DOHH2 (cell line): ENCODE data around the gene CLEC10A.
"Not testable (repeated sequence)": the region's sequence is repeated elsewhere in the genome, so short reads cannot be mapped to it uniquely, and the experiment has no call there.

Experiments used
- H3F3A ChIP-seq: fragments of 200-600 bp; sonication (generic), shearing (Covaris generic); 2 replicates; pipeline ENCODE4 v1.6.0; 2016; ENCODE audit warnings: antibody characterized with exemption, mild to moderate bottlenecking; ENCODE audit not compliant: control insufficient read depth, insufficient read depth
- H3K27ac ChIP-seq: fragments of 200-600 bp; sonication (generic); 2 replicates; pipeline ENCODE4 v1.5.1; 2014; ENCODE audit warnings: low read depth, mild to moderate bottlenecking, low read length, moderate library complexity
- H3K27me3 ChIP-seq: fragments of 200-600 bp; sonication (generic); 2 replicates; pipeline ENCODE4 v1.6.1; 2014; ENCODE audit warnings: mild to moderate bottlenecking, low read length, mixed read lengths; ENCODE audit not compliant: control insufficient read depth
- H3K36me3 ChIP-seq: fragments of 200-600 bp; sonication (generic); 2 replicates; pipeline ENCODE4 v1.6.1; 2014; ENCODE audit warnings: mild to moderate bottlenecking, low read length, moderate library complexity, mixed read lengths; ENCODE audit not compliant: control insufficient read depth
- H3K4me1 ChIP-seq: fragments of 200-600 bp; sonication (generic); 2 replicates; pipeline ENCODE4 v1.6.1; 2014; ENCODE audit warnings: mild to moderate bottlenecking, low read length, mixed read lengths; ENCODE audit not compliant: control insufficient read depth
- H3K4me2 ChIP-seq: fragments of 200-600 bp; sonication (generic); 2 replicates; pipeline ENCODE4 v1.6.0; 2014; ENCODE audit warnings: mild to moderate bottlenecking, low read length, moderate library complexity
- H3K4me3 ChIP-seq: fragments of 200-600 bp; sonication (generic); 2 replicates; pipeline ENCODE4 v1.5.1; 2014; ENCODE audit warnings: mild to moderate bottlenecking, low read length, mixed read lengths
- H3K79me2 ChIP-seq: fragments of 200-600 bp; sonication (generic); 2 replicates; pipeline ENCODE4 v1.6.1; 2014; ENCODE audit warnings: mild to moderate bottlenecking, low read length, mixed read lengths; ENCODE audit not compliant: control insufficient read depth
- H3K9me2 ChIP-seq: fragments of 200-600 bp; sonication (generic); replicated peaks from 2 replicates; pipeline ENCODE4 v1.6.1; 2014; ENCODE audit warnings: mild to moderate bottlenecking, low read length, mixed read lengths; ENCODE audit not compliant: control insufficient read depth
- H3K9me3 ChIP-seq: fragments of 200-600 bp; sonication (generic); 2 replicates; pipeline ENCODE4 v1.6.1; 2014; ENCODE audit warnings: antibody characterized with exemption, low read length, mixed read lengths; ENCODE audit not compliant: control insufficient read depth, insufficient read depth
- H4K20me1 ChIP-seq: fragments of 200-600 bp; sonication (generic); 2 replicates; pipeline ENCODE4 v1.6.0; 2014; ENCODE audit warnings: low read depth, mild to moderate bottlenecking, antibody characterized with exemption, low read length, moderate library complexity; ENCODE audit not compliant: control insufficient read depth, insufficient read depth
- CTCF ChIP-seq: fragments of 200-600 bp; sonication (generic); IDR thresholded peaks from one replicate; pipeline ENCODE4 v1.5.1; 2014; ENCODE audit warnings: antibody characterized with exemption, mild to moderate bottlenecking, low read depth, low read length; ENCODE audit not compliant: poor library complexity, severe bottlenecking
- EZH2phosphoT487 ChIP-seq: fragments of 200-600 bp; sonication (generic); IDR thresholded peaks from 2 replicates; pipeline ENCODE4 v1.6.1; 2017; ENCODE audit warnings: borderline replicate concordance, mild to moderate bottlenecking, antibody characterized with exemption, low read length, moderate library complexity, mixed read lengths

The CLEC10A gene

GRCh38 chr17:7107012-7107754 is 27.1 kb upstream of the CLEC10A start:
- Histone ChIP-seq H3K9me2 (no peaks in the 10 kb centered on the region), H3K9me3 (no peaks in the 10 kb centered on the region), H4K20me1 (no peaks in the 10 kb centered on the region), H3K27ac (no peak overlapping the region), H3K79me2 (no peaks in the 10 kb centered on the region), H3F3A (no peaks in the 10 kb centered on the region), H3K4me3 (no peak overlapping the region), H3K4me2 (no peak overlapping the region), H3K27me3 (no peaks in the 10 kb centered on the region), H3K4me1 (no peaks in the 10 kb centered on the region), H3K36me3 (no peaks in the 10 kb centered on the region)
- TF ChIP-seq EZH2phosphoT487: no peak
- TF ChIP-seq CTCF: no peak

GRCh38 chr17:7102421-7102820 is 22.4 kb upstream of the CLEC10A start:
- no peak overlapping the region for H3K4me3 ChIP-seq

GRCh38 chr17:7101531-7101930 is 21.5 kb upstream of the CLEC10A start:
- H3K36me3 ChIP-seq: no peaks in the 10 kb centered on the region
- H4K20me1 ChIP-seq: no peaks in the 10 kb centered on the region
- no peaks in the 10 kb centered on the region for H3K9me3 ChIP-seq
- no peak overlapping the region for H3K27ac ChIP-seq
- no peaks in the 10 kb centered on the region for H3K9me2 ChIP-seq
- H3K4me1 ChIP-seq: no peaks in the 10 kb centered on the region
- H3K4me3 ChIP-seq: no peak overlapping the region
- H3K27me3 ChIP-seq: no peaks in the 10 kb centered on the region
- no peak overlapping the region for H3K4me2 ChIP-seq
- no peaks in the 10 kb centered on the region for H3F3A ChIP-seq
- TF ChIP-seq CTCF (no peak), EZH2phosphoT487 (no peak)
- H3K79me2 ChIP-seq: no peaks in the 10 kb centered on the region

More at GRCh38 chr17:7102421-7102820, 22.4 kb upstream of the CLEC10A start:
- Histone ChIP-seq H3K9me3 (no peaks in the 10 kb centered on the region), H3K36me3 (no peaks in the 10 kb centered on the region), H3K27ac (no peak overlapping the region), H3K9me2 (no peaks in the 10 kb centered on the region), H3K4me2 (no peak overlapping the region), H3F3A (no peaks in the 10 kb centered on the region), H3K27me3 (no peaks in the 10 kb centered on the region), H3K79me2 (no peaks in the 10 kb centered on the region), H3K4me1 (no peaks in the 10 kb centered on the region), H4K20me1 (no peaks in the 10 kb centered on the region)
- TF ChIP-seq EZH2phosphoT487: no peak
- TF ChIP-seq CTCF: no peak

- H3K27me3 ChIP-seq, H3K27ac ChIP-seq, H3K9me2 ChIP-seq, H3K36me3 ChIP-seq, H3F3A ChIP-seq, H3K4me2 ChIP-seq, H3K79me2 ChIP-seq, H3K9me3 ChIP-seq, H4K20me1 ChIP-seq, H3K4me3 ChIP-seq, H3K4me1 ChIP-seq: not testable (repeated sequence)
Observed at GRCh38 chr17:7100641-7101379, 20.8 kb upstream of the CLEC10A start.
